GM12891 (cell line): Measurements from ENCODE around the gene PTPRU.

Experiments
- PAX5 ChIP-seq: IDR thresholded peaks from 2 replicates; pipeline ENCODE4 v1.6.1; 2011; ENCODE audit warnings: low read length, moderate library complexity, mild to moderate bottlenecking; ENCODE audit not compliant: insufficient read depth, severe bottlenecking
- POLR2A ChIP-seq: IDR thresholded peaks from 2 replicates; pipeline ENCODE4 v1.6.1; 2011; ENCODE audit warnings: low read depth, low read length, control low read depth
- POLR2AphosphoS5 ChIP-seq: IDR thresholded peaks from 2 replicates; pipeline ENCODE4 v1.6.1; 2011; ENCODE audit warnings: low read depth, low read length, control low read depth
- POU2F2 ChIP-seq: IDR thresholded peaks from 2 replicates; pipeline ENCODE4 v1.6.1; 2011; ENCODE audit warnings: low read depth, mild to moderate bottlenecking, control low read depth, low read length, moderate library complexity
- SPI1 ChIP-seq: IDR thresholded peaks from 2 replicates; pipeline ENCODE4 v1.6.1; 2011; ENCODE audit warnings: low read depth, low read length, control low read depth
- TAF1 ChIP-seq: IDR thresholded peaks from 2 replicates; pipeline ENCODE4 v1.6.1; 2011; ENCODE audit warnings: low read depth, low read length, control low read depth

GRCh38 chr1:29258189-29258975 lies 22.1 kb downstream of the PTPRU start:
- TF ChIP-seq POLR2AphosphoS5, result no peak
- no peak for TF ChIP-seq POLR2A
- TF ChIP-seq TAF1, result no peak
- TF ChIP-seq PAX5, result no peak
- TF ChIP-seq POU2F2, result no peak
- no peak for TF ChIP-seq SPI1
